Tibial artery (tissue), 4 donors: ENCODE measurements around the gene OR51A4.
"Not testable (repeated sequence)": the region's sequence is repeated elsewhere in the genome, so short reads cannot be mapped to it uniquely, and the experiment has no call there.

ENCODE experiments used
- DNase-seq, 2 donors: peaks; one replicate each; pipeline ENCODE4 v3.0.0-alpha.2; 2019
- H3K27ac ChIP-seq, 2 donors: fragments of 200-600 bp; sonication (generic) in 1 of 2; 1 replicate in 1 of 2; 2 replicates in 1 of 2; pipeline ENCODE4 v1.5.1; 2018 to 2019; ENCODE audit warnings: mild to moderate bottlenecking in 1 of 2
- H3K27me3 ChIP-seq, 2 donors: fragments of 200-600 bp; sonication (generic) in 1 of 2; one replicate each; pipeline versions ENCODE4 v1.5.1 to v1.6.0; 2016 to 2019
- H3K36me3 ChIP-seq, 3 donors: fragments of 200-600 bp; sonication (generic) in 2 of 3; one replicate each; pipeline ENCODE4 v1.5.1; 2016 to 2019; ENCODE audit warnings: mild to moderate bottlenecking in 2 of 3
- H3K4me1 ChIP-seq, 4 donors: fragments of 200-600 bp; sonication (generic) in 2 of 4; 1 replicate in 3 of 4; 2 replicates in 1 of 4; pipeline ENCODE4 v1.5.1; 2016 to 2019
- H3K4me3 ChIP-seq, 2 donors: fragments of 200-600 bp; sonication (generic) in 1 of 2; 1 replicate in 1 of 2; 2 replicates in 1 of 2; pipeline ENCODE4 v1.5.1; 2018 to 2019; ENCODE audit warnings: mild to moderate bottlenecking in 2 of 2
- H3K9me3 ChIP-seq, 3 donors: fragments of 200-600 bp; sonication (generic) in 1 of 3; one replicate each; pipeline ENCODE4 v1.5.1; 2016 to 2019
- intact Hi-C: fragments of 100-400 bp; cut with DNase I; formaldehyde crosslinking; loops from one replicate; pipeline ENCODE4 v1.15.0; 2023; ENCODE audit warnings: low total_unique reads
- TF ChIP-seq, protein P1 (sequence below), 2 experiments: fragments of 200-600 bp in 1 of 2; fragments of 450-650 bp in 1 of 2; IDR thresholded peaks; one replicate each; pipeline ENCODE4 v1.5.1; 2017 to 2019; ENCODE audit warnings: antibody characterized with exemption in 2 of 2, mild to moderate bottlenecking in 1 of 2, moderate library complexity in 1 of 2

The OR51A4 gene

DNA sequence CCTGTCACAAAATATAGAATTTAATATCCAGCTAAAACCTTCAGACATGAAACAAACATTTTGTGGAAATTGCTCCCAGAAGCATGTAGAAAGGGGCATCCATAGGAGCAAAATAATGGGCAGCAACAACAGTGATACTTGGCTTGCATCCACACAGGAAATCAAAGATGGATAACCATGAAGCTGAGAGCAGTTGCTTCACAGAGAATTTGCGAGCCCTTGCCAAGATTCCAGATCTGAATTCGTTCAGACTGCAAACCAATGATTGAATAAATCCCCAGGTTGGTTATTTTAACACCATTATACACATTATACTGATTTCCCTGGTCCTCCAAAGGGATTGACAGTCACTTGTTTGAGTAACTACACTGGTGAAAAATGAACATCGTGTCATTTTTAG lies 31.6 kb upstream of the OR51A4 start:
- Histone ChIP-seq H3K9me3 (no peaks in the 10 kb centered on the region), H3K36me3 (no peaks in the 10 kb centered on the region), H3K4me3 (no peak overlapping the region), H3K4me1 (no peaks in the 10 kb centered on the region), H3K27me3 (no peaks in the 10 kb centered on the region), H3K27ac (no peak overlapping the region)
- intact Hi-C loops, result no loop called here
- no peak for DNase-seq
- TF ChIP-seq, protein P1, sequence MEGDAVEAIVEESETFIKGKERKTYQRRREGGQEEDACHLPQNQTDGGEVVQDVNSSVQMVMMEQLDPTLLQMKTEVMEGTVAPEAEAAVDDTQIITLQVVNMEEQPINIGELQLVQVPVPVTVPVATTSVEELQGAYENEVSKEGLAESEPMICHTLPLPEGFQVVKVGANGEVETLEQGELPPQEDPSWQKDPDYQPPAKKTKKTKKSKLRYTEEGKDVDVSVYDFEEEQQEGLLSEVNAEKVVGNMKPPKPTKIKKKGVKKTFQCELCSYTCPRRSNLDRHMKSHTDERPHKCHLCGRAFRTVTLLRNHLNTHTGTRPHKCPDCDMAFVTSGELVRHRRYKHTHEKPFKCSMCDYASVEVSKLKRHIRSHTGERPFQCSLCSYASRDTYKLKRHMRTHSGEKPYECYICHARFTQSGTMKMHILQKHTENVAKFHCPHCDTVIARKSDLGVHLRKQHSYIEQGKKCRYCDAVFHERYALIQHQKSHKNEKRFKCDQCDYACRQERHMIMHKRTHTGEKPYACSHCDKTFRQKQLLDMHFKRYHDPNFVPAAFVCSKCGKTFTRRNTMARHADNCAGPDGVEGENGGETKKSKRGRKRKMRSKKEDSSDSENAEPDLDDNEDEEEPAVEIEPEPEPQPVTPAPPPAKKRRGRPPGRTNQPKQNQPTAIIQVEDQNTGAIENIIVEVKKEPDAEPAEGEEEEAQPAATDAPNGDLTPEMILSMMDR (IDR thresholded peaks at IDR 0.05), result no peak

DNA sequence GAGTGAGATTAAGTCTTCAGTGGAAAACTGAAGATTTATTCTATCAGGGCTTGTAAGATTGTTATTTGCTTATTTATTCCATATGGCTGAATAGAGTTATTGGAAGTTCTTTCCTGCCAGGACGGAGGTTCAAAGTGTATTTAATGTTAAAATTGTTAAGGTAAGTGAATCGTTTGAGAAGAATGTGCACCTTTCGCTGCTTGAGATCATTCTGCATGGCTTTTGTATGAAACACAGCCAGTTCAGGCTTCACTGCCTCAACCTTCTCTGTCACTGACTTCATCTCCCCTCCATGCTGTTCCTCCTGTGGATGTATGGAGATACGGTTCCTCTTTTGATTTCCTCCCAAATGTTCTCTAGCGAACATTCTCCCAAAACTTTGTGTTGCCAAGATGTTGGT lies 28.0 kb upstream of the OR51A4 start:
- Histone ChIP-seq H3K27me3 (no peaks in the 10 kb centered on the region), H3K9me3 (no peaks in the 10 kb centered on the region), H3K4me3 (no peak overlapping the region), H3K36me3 (no peaks in the 10 kb centered on the region), H3K27ac (no peak overlapping the region), H3K4me1 (no peaks in the 10 kb centered on the region)
- no peak for DNase-seq
- intact Hi-C loops, result no loop called here
- TF ChIP-seq, protein P1 (IDR thresholded peaks at IDR 0.05), result no peak

DNA sequence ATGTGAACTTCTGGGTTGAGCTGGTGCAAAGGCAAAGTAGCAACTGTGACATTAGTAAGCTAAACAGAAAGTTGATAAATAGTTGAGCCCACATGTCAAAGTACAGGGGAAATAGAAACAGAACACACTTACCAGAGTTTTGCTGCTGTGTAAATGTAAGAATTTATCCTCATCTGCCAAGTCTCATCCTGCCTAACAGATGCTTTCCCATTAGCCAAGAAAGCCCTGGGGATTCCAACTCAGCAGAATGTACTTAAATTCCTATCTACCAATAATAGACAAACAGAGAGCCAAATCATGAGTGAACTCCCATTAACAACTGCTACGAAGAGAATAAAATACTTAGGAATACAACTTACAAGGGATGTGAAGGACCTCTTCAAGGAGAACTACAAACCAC lies 15.4 kb upstream of the OR51A4 start:
- H3K9me3 ChIP-seq, result no peaks in the 10 kb centered on the region
- H3K27me3 ChIP-seq, result no peaks in the 10 kb centered on the region
- TF ChIP-seq, protein P1 (IDR thresholded peaks at IDR 0.05), result no peak
- H3K4me3 ChIP-seq, result no peak overlapping the region
- no peaks in the 10 kb centered on the region for H3K4me1 ChIP-seq
- intact Hi-C loops, result no loop called here
- H3K27ac ChIP-seq, result no peak overlapping the region
- no peak for DNase-seq
- no peaks in the 10 kb centered on the region for H3K36me3 ChIP-seq

DNA sequence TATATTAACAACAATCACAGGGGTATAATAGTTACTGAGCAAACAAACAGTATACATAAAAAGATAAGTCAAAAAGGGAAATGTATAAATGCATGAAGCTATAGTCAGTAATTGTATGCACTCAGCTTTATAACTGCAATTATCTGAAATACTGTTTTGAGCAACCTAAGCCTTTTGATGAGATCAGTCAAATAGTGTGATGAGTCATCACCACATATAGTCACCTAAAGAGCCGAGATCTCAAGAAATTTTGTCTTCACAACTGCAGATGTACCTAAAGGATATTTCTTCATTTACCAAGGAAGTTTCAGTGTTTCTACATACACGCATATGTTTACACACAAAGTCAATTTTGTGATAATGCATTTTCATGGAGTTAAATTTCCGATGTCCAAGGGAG lies 13.5 kb upstream of the OR51A4 start:
- Histone ChIP-seq H3K4me3 (no peak overlapping the region), H3K9me3 (no peaks in the 10 kb centered on the region), H3K27me3 (no peaks in the 10 kb centered on the region), H3K4me1 (no peaks in the 10 kb centered on the region), H3K27ac (no peak overlapping the region), H3K36me3 (no peaks in the 10 kb centered on the region)
- DNase-seq, result no peak
- intact Hi-C loops, result no loop called here
- TF ChIP-seq, protein P1 (IDR thresholded peaks at IDR 0.05), result no peak

DNA sequence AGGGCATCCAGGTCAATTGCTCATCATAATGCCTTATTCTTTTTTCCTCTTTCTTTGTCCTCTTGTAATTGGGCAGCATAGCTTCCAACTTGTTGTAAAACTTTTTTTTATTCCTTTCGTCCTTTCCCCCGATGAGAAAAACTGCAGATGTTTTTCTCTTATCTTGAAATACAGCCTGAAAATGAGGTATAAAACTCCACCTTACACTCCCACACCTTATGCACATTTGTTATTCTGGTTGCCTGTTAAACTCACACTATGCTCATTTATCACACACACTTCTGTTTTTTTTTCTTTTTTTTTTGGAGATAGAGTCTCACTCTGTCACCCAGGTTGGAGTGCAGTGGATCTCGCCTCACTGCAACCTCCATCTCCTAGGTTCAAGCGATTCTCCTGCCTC lies 10.0 kb upstream of the OR51A4 start:
- H3K4me3 ChIP-seq, result no peak overlapping the region
- no peaks in the 10 kb centered on the region for H3K9me3 ChIP-seq
- no peak overlapping the region for H3K27ac ChIP-seq
- H3K36me3 ChIP-seq, result no peaks in the 10 kb centered on the region
- H3K4me1 ChIP-seq, result no peaks in the 10 kb centered on the region
- no peaks in the 10 kb centered on the region for H3K27me3 ChIP-seq
- DNase-seq, result no peak
- TF ChIP-seq, protein P1 (IDR thresholded peaks at IDR 0.05), result no peak
- intact Hi-C loops, result no loop called here

DNA sequence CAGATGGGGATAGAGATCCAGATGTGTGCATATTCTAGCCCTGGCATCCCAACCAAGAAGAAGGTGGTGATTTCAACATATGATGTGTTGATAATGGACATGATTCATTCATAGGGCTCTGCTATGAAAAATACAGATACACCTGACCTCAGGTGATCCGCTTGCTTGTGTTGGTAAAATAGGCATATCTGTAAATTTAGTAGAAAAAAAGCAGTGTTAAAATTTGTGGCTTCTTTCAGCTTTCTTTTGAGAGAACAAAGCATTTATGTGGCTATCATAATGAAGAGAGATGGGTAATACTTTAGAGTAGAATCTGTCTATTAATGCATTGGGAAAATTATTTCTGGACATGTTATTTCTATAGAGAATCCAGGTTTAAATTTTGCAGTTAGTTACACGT lies 8.2 kb upstream of the OR51A4 start, which contains the start of gene OR51A2:
OR51A2 (minus strand) TSS at position 101 of the 400 bp plus-strand sequence; CDS start at position 101, 0 bp downstream.
- H3K4me3 ChIP-seq, H3K36me3 ChIP-seq, H3K27ac ChIP-seq, intact Hi-C loops, H3K27me3 ChIP-seq, H3K9me3 ChIP-seq, H3K4me1 ChIP-seq, DNase-seq: not testable (repeated sequence)
